ENCODE data around the gene CLNS1A.

DNA sequence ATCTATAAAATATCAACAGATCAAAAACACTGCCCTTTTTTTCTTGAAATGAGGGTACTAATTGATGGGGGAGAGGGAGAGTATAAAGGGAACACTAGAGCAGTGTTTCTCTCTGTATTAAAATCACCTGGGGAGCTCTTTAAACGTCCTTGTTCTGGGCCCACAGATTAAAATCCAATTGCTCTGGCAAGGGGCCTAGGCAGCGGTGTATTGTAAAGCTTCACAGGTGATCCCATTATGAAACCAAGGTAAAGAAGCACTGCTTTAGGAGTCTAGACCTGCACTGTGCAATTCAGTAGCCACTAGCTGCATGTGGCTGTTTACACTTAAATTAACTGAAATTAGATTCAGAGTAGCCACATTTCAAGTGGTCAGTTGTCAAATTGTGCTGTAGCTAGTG, 44.9 kb downstream of the CLNS1A start:
- TF ChIP-seq, protein P1, sequence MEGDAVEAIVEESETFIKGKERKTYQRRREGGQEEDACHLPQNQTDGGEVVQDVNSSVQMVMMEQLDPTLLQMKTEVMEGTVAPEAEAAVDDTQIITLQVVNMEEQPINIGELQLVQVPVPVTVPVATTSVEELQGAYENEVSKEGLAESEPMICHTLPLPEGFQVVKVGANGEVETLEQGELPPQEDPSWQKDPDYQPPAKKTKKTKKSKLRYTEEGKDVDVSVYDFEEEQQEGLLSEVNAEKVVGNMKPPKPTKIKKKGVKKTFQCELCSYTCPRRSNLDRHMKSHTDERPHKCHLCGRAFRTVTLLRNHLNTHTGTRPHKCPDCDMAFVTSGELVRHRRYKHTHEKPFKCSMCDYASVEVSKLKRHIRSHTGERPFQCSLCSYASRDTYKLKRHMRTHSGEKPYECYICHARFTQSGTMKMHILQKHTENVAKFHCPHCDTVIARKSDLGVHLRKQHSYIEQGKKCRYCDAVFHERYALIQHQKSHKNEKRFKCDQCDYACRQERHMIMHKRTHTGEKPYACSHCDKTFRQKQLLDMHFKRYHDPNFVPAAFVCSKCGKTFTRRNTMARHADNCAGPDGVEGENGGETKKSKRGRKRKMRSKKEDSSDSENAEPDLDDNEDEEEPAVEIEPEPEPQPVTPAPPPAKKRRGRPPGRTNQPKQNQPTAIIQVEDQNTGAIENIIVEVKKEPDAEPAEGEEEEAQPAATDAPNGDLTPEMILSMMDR (IDR thresholded peaks at IDR 0.05): no peak
- TF ChIP-seq POLR2A (IDR thresholded peaks at IDR 0.05): no peak

All from right lobe of liver (tissue), 4 donors.